Loucy (cell line): Measurements from ENCODE around the gene ANK3.

Experiments used
- H2AFZ ChIP-seq: fragments of 200-600 bp; sonication (generic); 2 replicates; pipeline ENCODE4 v1.6.0; 2016; ENCODE audit warnings: antibody characterized with exemption, mild to moderate bottlenecking, low read length, moderate library complexity
- H3F3A ChIP-seq: fragments of 200-600 bp; 2 replicates; pipeline ENCODE4 v1.6.0; 2016; ENCODE audit warnings: antibody characterized with exemption, low read depth, mild to moderate bottlenecking
- H3K27me3 ChIP-seq: fragments of 200-600 bp; sonication (generic); 2 replicates; pipeline ENCODE4 v1.6.1; 2014; ENCODE audit warnings: low read length, mild to moderate bottlenecking; ENCODE audit not compliant: insufficient read depth, poor library complexity, severe bottlenecking
- H3K36me3 ChIP-seq: fragments of 200-600 bp; sonication (generic); 2 replicates; pipeline ENCODE4 v1.6.1; 2016; ENCODE audit warnings: low read length; ENCODE audit not compliant: insufficient read depth
- H3K4me1 ChIP-seq: fragments of 200-600 bp; sonication (generic); 2 replicates; pipeline ENCODE4 v1.5.1; 2014; ENCODE audit warnings: low read length, mild to moderate bottlenecking; ENCODE audit not compliant: insufficient read depth, poor library complexity, severe bottlenecking
- H3K4me2 ChIP-seq: fragments of 200-600 bp; sonication (generic); 2 replicates; pipeline ENCODE4 v1.6.0; 2014; ENCODE audit warnings: antibody characterized with exemption, low read length, low read depth, mild to moderate bottlenecking; ENCODE audit not compliant: poor library complexity, severe bottlenecking
- H3K4me3 ChIP-seq: fragments of 200-600 bp; sonication (generic); 2 replicates; pipeline ENCODE4 v1.5.1; 2014; ENCODE audit warnings: low read length, mild to moderate bottlenecking, mixed read lengths; ENCODE audit not compliant: poor library complexity, severe bottlenecking
- H3K79me2 ChIP-seq: fragments of 200-600 bp; sonication (generic); 2 replicates; pipeline ENCODE4 v1.6.1; 2014; ENCODE audit warnings: low read length; ENCODE audit not compliant: insufficient read depth
- H3K9ac ChIP-seq: fragments of 200-600 bp; sonication (generic); 2 replicates; pipeline ENCODE4 v1.6.0; 2014; ENCODE audit warnings: mild to moderate bottlenecking, low read depth, low read length, moderate library complexity; ENCODE audit not compliant: poor library complexity, severe bottlenecking
- H3K9me2 ChIP-seq: fragments of 200-600 bp; sonication (generic); replicated peaks from 2 replicates; pipeline ENCODE4 v1.6.1; 2016; ENCODE audit warnings: low read depth, low read length, mixed read lengths
- H3K9me3 ChIP-seq: fragments of 200-600 bp; sonication (generic); 2 replicates; pipeline ENCODE4 v1.6.1; 2014; ENCODE audit warnings: mild to moderate bottlenecking, antibody characterized with exemption, low read length, low read depth; ENCODE audit not compliant: insufficient read depth
- H4K20me1 ChIP-seq: fragments of 200-600 bp; sonication (generic); 2 replicates; pipeline ENCODE4 v1.6.0; 2014; ENCODE audit warnings: antibody characterized with exemption, low read length, mild to moderate bottlenecking; ENCODE audit not compliant: insufficient read depth, poor library complexity, severe bottlenecking
- CTCF ChIP-seq: fragments of 200-600 bp; sonication (generic); conservative IDR thresholded peaks from 2 replicates; pipeline ENCODE4 v1.5.1; 2014; ENCODE audit warnings: mild to moderate bottlenecking, antibody characterized with exemption, low read length
- EZH2phosphoT487 ChIP-seq: fragments of 200-600 bp; IDR thresholded peaks from 2 replicates; pipeline ENCODE4 v1.6.1; 2018; ENCODE audit warnings: antibody characterized with exemption, mild to moderate bottlenecking, moderate library complexity, borderline replicate concordance

The ANK3 gene

GRCh38 chr10:60423920-60424319 lies 34.2 kb upstream of the ANK3 start:
- Histone ChIP-seq H3K9me3 (no peaks in the 10 kb centered on the region), H3F3A (no peaks in the 10 kb centered on the region), H3K4me3 (no peak overlapping the region), H3K4me2 (no peak overlapping the region), H3K9ac (no peak overlapping the region), H2AFZ (no peak overlapping the region), H4K20me1 (no peaks in the 10 kb centered on the region), H3K36me3 (no peaks in the 10 kb centered on the region), H3K9me2 (no peaks in the 10 kb centered on the region), H3K4me1 (no peaks in the 10 kb centered on the region), H3K79me2 (no peaks in the 10 kb centered on the region), H3K27me3 (no peaks in the 10 kb centered on the region)
- TF ChIP-seq EZH2phosphoT487 (no peak), CTCF (no peak)

DNA sequence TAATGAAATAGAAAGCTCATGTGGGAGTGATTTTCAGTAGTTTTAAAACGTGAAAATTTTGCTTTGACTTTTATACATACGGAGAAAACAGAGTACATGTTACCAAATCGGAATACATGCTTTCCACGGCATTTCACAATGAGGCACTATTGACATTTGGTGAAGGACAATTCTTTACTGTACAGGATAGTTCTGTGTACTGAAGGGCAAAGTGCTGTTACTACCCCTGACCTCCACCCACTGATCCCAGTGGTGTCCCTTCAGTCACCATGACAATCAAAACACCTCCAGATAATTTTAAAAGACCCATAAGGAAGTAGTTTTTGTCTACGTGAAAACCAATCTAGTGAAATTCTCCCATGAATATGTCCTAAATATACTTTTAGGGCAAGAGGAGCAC lies 33.1 kb upstream of the ANK3 start:
- no peaks in the 10 kb centered on the region for H4K20me1 ChIP-seq
- no peak overlapping the region for H3K4me2 ChIP-seq
- no peak overlapping the region for H2AFZ ChIP-seq

GRCh38 chr10:60420991-60421894 lies 31.6 kb upstream of the ANK3 start:
- H3K36me3 ChIP-seq: no peaks in the 10 kb centered on the region
- H4K20me1 ChIP-seq: no peaks in the 10 kb centered on the region
- H3K4me2 ChIP-seq: no peak overlapping the region
- no peaks in the 10 kb centered on the region for H3F3A ChIP-seq
- no peak overlapping the region for H3K4me3 ChIP-seq
- H3K9me2 ChIP-seq: no peaks in the 10 kb centered on the region
- no peak for TF ChIP-seq CTCF
- no peak overlapping the region for H2AFZ ChIP-seq
- H3K9ac ChIP-seq: no peak overlapping the region
- H3K79me2 ChIP-seq: no peaks in the 10 kb centered on the region
- H3K9me3 ChIP-seq: no peaks in the 10 kb centered on the region
- H3K4me1 ChIP-seq: no peaks in the 10 kb centered on the region
- no peaks in the 10 kb centered on the region for H3K27me3 ChIP-seq

More for the DNA sequence above, 33.1 kb upstream of the ANK3 start:
- Histone ChIP-seq H3K4me1 (no peaks in the 10 kb centered on the region), H3K4me3 (no peak overlapping the region), H3K27me3 (no peaks in the 10 kb centered on the region), H3K9me2 (no peaks in the 10 kb centered on the region), H3K79me2 (no peaks in the 10 kb centered on the region), H3K36me3 (no peaks in the 10 kb centered on the region), H3K9me3 (no peaks in the 10 kb centered on the region), H3F3A (no peaks in the 10 kb centered on the region), H3K9ac (no peak overlapping the region)
- no peak for TF ChIP-seq CTCF
- TF ChIP-seq EZH2phosphoT487: no peak
